Measurements from ENCODE around the gene LRCH3.
"Not testable (repeated sequence)": the region's sequence is repeated elsewhere in the genome, so short reads cannot be mapped to it uniquely, and the experiment has no call there.

LRCH3 gene

GRCh38 chr3:197888511-197888910 lies 97.5 kb downstream of the LRCH3 start:
- DNase-seq: no peak

GRCh38 chr3:197889204-197889930 lies 98.3 kb downstream of the LRCH3 start:
- no peak for DNase-seq

- no peak for DNase-seq
These were observed 99.6 kb downstream of the LRCH3 start for GRCh38 chr3:197890693-197891092.

GRCh38 chr3:197892162-197892561 lies 101.1 kb downstream of the LRCH3 start:
- DNase-seq: no peak

GRCh38 chr3:197896421-197896820 lies 105.4 kb downstream of the LRCH3 start:
- DNase-seq: no peak

GRCh38 chr3:197899833-197900478 lies 108.9 kb downstream of the LRCH3 start:
- no peak for DNase-seq

- no peak for DNase-seq
These were observed 110.6 kb downstream of the LRCH3 start for GRCh38 chr3:197901626-197902025.

- peak; percentile 80 for DNase-seq
These were observed 115.2 kb downstream of the LRCH3 start for GRCh38 chr3:197906023-197906849.

- no peak for DNase-seq
These were observed 115.8 kb downstream of the LRCH3 start for GRCh38 chr3:197906850-197907187.

GRCh38 chr3:197907196-197907595 lies 116.1 kb downstream of the LRCH3 start:
- no peak for DNase-seq

- DNase-seq: not testable (repeated sequence)
These were observed 117.5 kb downstream of the LRCH3 start for GRCh38 chr3:197908550-197908949.

GRCh38 chr3:197908957-197909701 lies 118.1 kb downstream of the LRCH3 start:
- no peak for DNase-seq

- DNase-seq: no peak
These were observed 121.9 kb downstream of the LRCH3 start for GRCh38 chr3:197912741-197913476.

- DNase-seq: no peak
These were observed 122.8 kb downstream of the LRCH3 start for GRCh38 chr3:197913641-197914380.

- not testable (repeated sequence) for DNase-seq
These were observed 130.6 kb downstream of the LRCH3 start for GRCh38 chr3:197921429-197922275.

GRCh38 chr3:197926418-197926817 lies 135.4 kb downstream of the LRCH3 start:
- DNase-seq: no peak

- not testable (repeated sequence) for DNase-seq
These were observed 136.5 kb downstream of the LRCH3 start for GRCh38 chr3:197927578-197927977.

- no peak for DNase-seq
These were observed 145.8 kb downstream of the LRCH3 start for GRCh38 chr3:197936819-197937384.
